SK-N-SH treated with all-trans-retinoic acid at 6 μM for 48 hours (cell line): ENCODE data around the gene SNTB2.
A peak's percentile ranks its signal among the peaks of the same experiment; 100 is the strongest.

Source experiments
- ATAC-seq: fragments of 200-7000 bp; cut with Tn5 transposase; 3 replicates; pipeline ENCODE4 v1.9.1; 2020; ENCODE audit warnings: mild to moderate bottlenecking, moderate library complexity
- ARNTL ChIP-seq: fragments of 450-650 bp; formaldehyde crosslinking; IDR thresholded peaks from 2 replicates; pipeline ENCODE4 v1.5.0; 2020; ENCODE audit warnings: low read depth, mild to moderate bottlenecking, moderate library complexity, borderline replicate concordance
- BACH2 ChIP-seq: fragments of 250-450 bp; sonication (Bioruptor Pico); IDR thresholded peaks from 2 replicates; pipeline ENCODE4 v1.9.0; 2021; ENCODE audit warnings: mild to moderate bottlenecking, borderline replicate concordance
- CSDC2 ChIP-seq: fragments of 250-450 bp; sonication (Bioruptor Pico); IDR thresholded peaks from 2 replicates; pipeline ENCODE4 v1.5.0; 2020; ENCODE audit warnings: mild to moderate bottlenecking, moderate library complexity
- CSRNP3 ChIP-seq: fragments of 250-450 bp; sonication (Bioruptor Pico); IDR thresholded peaks from 2 replicates; pipeline ENCODE4 v1.5.1; 2021; ENCODE audit warnings: mild to moderate bottlenecking, moderate library complexity
- ESRRG ChIP-seq: fragments of 250-450 bp; sonication (Bioruptor Pico); IDR thresholded peaks from 2 replicates; pipeline ENCODE4 v1.6.1; 2021; ENCODE audit warnings: mild to moderate bottlenecking
- GLIS3 ChIP-seq: fragments of 250-450 bp; sonication (Bioruptor Pico); IDR thresholded peaks from 2 replicates; pipeline ENCODE4 v1.5.0; 2020; ENCODE audit warnings: mild to moderate bottlenecking, moderate library complexity
- ISL1 ChIP-seq: fragments of 250-450 bp; sonication (Bioruptor Pico); IDR thresholded peaks from 2 replicates; pipeline ENCODE4 v2.1.2; 2022; ENCODE audit warnings: mild to moderate bottlenecking, moderate library complexity
- OSR1 ChIP-seq: fragments of 250-450 bp; sonication (Bioruptor Pico); IDR thresholded peaks from 2 replicates; pipeline ENCODE4 v1.8.0; 2022; ENCODE audit warnings: moderate library complexity, mild to moderate bottlenecking, inconsistent platforms
- PATZ1 ChIP-seq: fragments of 250-450 bp; sonication (Bioruptor Pico); IDR thresholded peaks from 2 replicates; pipeline ENCODE4 v1.8.0; 2020; ENCODE audit warnings: mild to moderate bottlenecking, moderate library complexity, borderline replicate concordance
- POU6F1 ChIP-seq: fragments of 250-450 bp; sonication (Bioruptor Pico); IDR thresholded peaks from 2 replicates; pipeline ENCODE4 v1.8.0; 2021; ENCODE audit warnings: low read depth, mild to moderate bottlenecking, moderate library complexity, borderline replicate concordance
- PPARA ChIP-seq: fragments of 250-450 bp; sonication (Bioruptor Pico); IDR thresholded peaks from 2 replicates; pipeline ENCODE4 v1.5.0; 2020; ENCODE audit warnings: mild to moderate bottlenecking, borderline replicate concordance
- RARB ChIP-seq: fragments of 250-450 bp; sonication (Bioruptor Pico); IDR thresholded peaks from 2 replicates; pipeline ENCODE4 v1.8.0; 2021; ENCODE audit warnings: mild to moderate bottlenecking, moderate library complexity
- SNAI2 ChIP-seq: fragments of 250-450 bp; sonication (Bioruptor Pico); IDR thresholded peaks from 2 replicates; pipeline ENCODE4 v1.5.0; 2020; ENCODE audit warnings: mild to moderate bottlenecking, moderate library complexity
- TCF4 ChIP-seq: fragments of 250-450 bp; sonication (Bioruptor Pico); IDR thresholded peaks from 2 replicates; pipeline ENCODE4 v1.8.0; 2021; ENCODE audit warnings: mild to moderate bottlenecking, moderate library complexity, borderline replicate concordance
- TOX ChIP-seq: fragments of 250-450 bp; sonication (Bioruptor Pico); IDR thresholded peaks from 2 replicates; pipeline ENCODE4 v1.8.0; 2021; ENCODE audit warnings: mild to moderate bottlenecking, moderate library complexity, borderline replicate concordance
- TSHZ2 ChIP-seq: fragments of 250-450 bp; sonication (Bioruptor Pico); IDR thresholded peaks from 2 replicates; pipeline ENCODE4 v1.5.0; 2020; ENCODE audit warnings: mild to moderate bottlenecking, moderate library complexity
- ZC3H10 ChIP-seq: fragments of 250-450 bp; sonication (Bioruptor Pico); IDR thresholded peaks from 2 replicates; pipeline ENCODE4 v1.5.1; 2021; ENCODE audit warnings: mild to moderate bottlenecking, moderate library complexity
- ZFP3 ChIP-seq: fragments of 250-450 bp; sonication (Bioruptor Pico); IDR thresholded peaks from 2 replicates; pipeline ENCODE4 v1.5.0; 2020; ENCODE audit warnings: mild to moderate bottlenecking, moderate library complexity
- ZFP30 ChIP-seq: fragments of 450-650 bp; formaldehyde crosslinking; IDR thresholded peaks from 2 replicates; pipeline ENCODE4 v1.5.0; 2022; ENCODE audit warnings: mild to moderate bottlenecking, moderate library complexity
- ZNF565 ChIP-seq: fragments of 450-650 bp; formaldehyde crosslinking; conservative IDR thresholded peaks from 2 replicates; pipeline ENCODE4 v1.5.0; 2020; ENCODE audit warnings: low read depth, mild to moderate bottlenecking, moderate library complexity
- ZNF70 ChIP-seq: fragments of 450-650 bp; formaldehyde crosslinking; IDR thresholded peaks from 2 replicates; pipeline ENCODE4 v1.5.0; 2020; ENCODE audit warnings: mild to moderate bottlenecking, moderate library complexity
- ZNF8 ChIP-seq: fragments of 450-650 bp; formaldehyde crosslinking; IDR thresholded peaks from 2 replicates; pipeline ENCODE4 v1.5.0; 2020; ENCODE audit warnings: mild to moderate bottlenecking, moderate library complexity

SNTB2 gene

GRCh38 chr16:69201291-69201690 is 14.3 kb downstream of the SNTB2 start:
- TF ChIP-seq TCF4 (CRISPR knock-in tag) (no peak), TOX (CRISPR knock-in tag) (no peak), PPARA (CRISPR knock-in tag) (no peak)
- ATAC-seq: no peak

GRCh38 chr16:69201787-69202186 is 14.8 kb downstream of the SNTB2 start:
- no peak for ATAC-seq
- TF ChIP-seq ARNTL (CRISPR knock-in tag) (no peak), TCF4 (CRISPR knock-in tag) (no peak), ESRRG (no peak), ISL1 (CRISPR knock-in tag) (no peak), ZNF565 (no peak), TOX (CRISPR knock-in tag) (no peak), ZC3H10 (CRISPR knock-in tag) (no peak), ZFP30 (no peak), ZNF70 (no peak), ZNF8 (CRISPR knock-in tag) (no peak), CSDC2 (CRISPR knock-in tag) (no peak), SNAI2 (no peak), BACH2 (CRISPR knock-in tag) (no peak)

- TF ChIP-seq CSDC2 (CRISPR knock-in tag): no peak
- TF ChIP-seq TOX (CRISPR knock-in tag): no peak
- no peak for TF ChIP-seq ARNTL (CRISPR knock-in tag)
- TF ChIP-seq ZNF70: no peak
- TF ChIP-seq SNAI2: no peak
- TF ChIP-seq TSHZ2: no peak
- TF ChIP-seq CSRNP3 (CRISPR knock-in tag): no peak
- TF ChIP-seq ZNF565: no peak
- TF ChIP-seq ZNF8 (CRISPR knock-in tag): no peak
- TF ChIP-seq RARB: no peak
- no peak for TF ChIP-seq OSR1
- no peak for TF ChIP-seq ZFP3 (CRISPR knock-in tag)
- no peak for TF ChIP-seq ISL1 (CRISPR knock-in tag)
- TF ChIP-seq POU6F1: no peak
- no peak for TF ChIP-seq ESRRG
- no peak for TF ChIP-seq ZFP30
- no peak for TF ChIP-seq PATZ1
- peak; percentile 32; the same call in 2 of the 3 replicates for ATAC-seq
Measured at GRCh38 chr16:69204172-69204571, 17.2 kb downstream of the SNTB2 start.

- ATAC-seq: no peak
Measured at GRCh38 chr16:69209735-69210134, 22.8 kb downstream of the SNTB2 start.

More at GRCh38 chr16:69209735-69210134, 22.8 kb downstream of the SNTB2 start:
- TF ChIP-seq TCF4 (CRISPR knock-in tag): no peak
- TF ChIP-seq SNAI2: no peak
- TF ChIP-seq ZNF8 (CRISPR knock-in tag): no peak
- TF ChIP-seq ISL1 (CRISPR knock-in tag): no peak
- no peak for TF ChIP-seq GLIS3 (CRISPR knock-in tag)
- TF ChIP-seq, all 23 proteins: peak for 0
